PC-3 (cell line): ENCODE results near the gene JAZF1. TPM values are rescaled to one million over a fixed set of nuclear protein-coding genes. Genes with fewer than 3 reads are reported as not detected.

Experiments
- ATAC-seq: fragments of 200-7000 bp; cut with Tn5 transposase; 2 replicates; pipeline ENCODE4 v1.9.1; 2020; ENCODE audit warnings: mild to moderate bottlenecking, moderate library complexity
- BruUV-seq: library from RNA; stranded (reverse); fragments of 400-500 nt; replicated peaks from 2 replicates; lab custom pipeline; 2021; lab: Mats Ljungman, UMichigan
- CTCF ChIA-PET: fragments of 300-600 bp; sonication (Branson Sonifier 250); formaldehyde crosslinking; loops from one replicate; lab custom pipeline; 2022; ENCODE audit warnings: antibody characterized with exemption; lab: Charles Lee
- POLR2A ChIA-PET: fragments of 300-600 bp; sonication (Branson Sonifier 250); formaldehyde crosslinking; loops from one replicate; lab custom pipeline; 2022; ENCODE audit warnings: antibody characterized with exemption; ENCODE audit not compliant: unreplicated experiment; lab: Charles Lee
- DNase-seq: peaks from one replicate; pipeline ENCODE4 v3.0.0-alpha.2; 2015
- H2AFZ ChIP-seq: fragments of 300-600 bp; sonication (generic); 2 replicates; pipeline ENCODE4 v1.6.0; 2016; ENCODE audit warnings: antibody characterized with exemption, low read length
- H3F3A ChIP-seq: fragments of 300-600 bp; sonication (generic); one replicate; pipeline ENCODE4 v1.6.0; 2017; ENCODE audit warnings: antibody characterized with exemption, low read length, control low read depth, mild to moderate bottlenecking; ENCODE audit not compliant: unreplicated experiment
- H3K27ac ChIP-seq: fragments of 300-600 bp; sonication (generic); 2 replicates; pipeline ENCODE4 v1.5.1; 2016; ENCODE audit warnings: mild to moderate bottlenecking, low read length
- H3K27me3 ChIP-seq: fragments of 300-600 bp; sonication (generic); 2 replicates; pipeline ENCODE4 v1.6.1; 2016; ENCODE audit warnings: low read length, mixed read lengths
- H3K36me3 ChIP-seq: fragments of 300-600 bp; sonication (generic); 2 replicates; pipeline ENCODE4 v1.6.1; 2016; ENCODE audit warnings: low read depth, mixed run types, low read length, mixed read lengths
- H3K4me1 ChIP-seq: fragments of 300-600 bp; sonication (generic); 2 replicates; pipeline ENCODE4 v1.5.1; 2016; ENCODE audit warnings: low read length; ENCODE audit not compliant: insufficient read depth
- H3K4me2 ChIP-seq: fragments of 300-600 bp; sonication (generic); 2 replicates; pipeline ENCODE4 v1.6.0; 2016; ENCODE audit warnings: low read length
- H3K4me3 ChIP-seq: fragments of 300-600 bp; sonication (generic); 2 replicates; pipeline ENCODE4 v1.5.1; 2016; ENCODE audit warnings: mild to moderate bottlenecking, low read length, mixed read lengths
- H3K79me2 ChIP-seq: fragments of 300-600 bp; sonication (generic); 2 replicates; pipeline ENCODE4 v1.6.1; 2017; ENCODE audit warnings: low read length, mixed read lengths
- H3K9ac ChIP-seq: fragments of 300-600 bp; sonication (generic); 2 replicates; pipeline ENCODE4 v1.6.0; 2016; ENCODE audit warnings: mild to moderate bottlenecking, low read length
- H3K9me2 ChIP-seq: fragments of 300-600 bp; sonication (generic); replicated peaks from 2 replicates; pipeline ENCODE4 v1.6.1; 2016; ENCODE audit warnings: mixed run types, low read length, mixed read lengths
- H3K9me3 ChIP-seq: fragments of 300-600 bp; sonication (generic); 2 replicates; pipeline ENCODE4 v1.6.1; 2016; ENCODE audit warnings: low read length, mixed read lengths
- H4K20me1 ChIP-seq: fragments of 300-600 bp; sonication (generic); 2 replicates; pipeline ENCODE4 v1.6.1; 2016; ENCODE audit warnings: low read length, mixed read lengths
- EZH2 ChIP-seq: fragments of 300-600 bp; sonication (generic); IDR thresholded peaks from one replicate; pipeline ENCODE4 v1.6.1; 2017; ENCODE audit warnings: antibody characterized with exemption, mild to moderate bottlenecking, low read length; ENCODE audit not compliant: unreplicated experiment
- EZH2phosphoT487 ChIP-seq: fragments of 300-600 bp; sonication (generic); IDR thresholded peaks from 2 replicates; pipeline ENCODE4 v1.6.1; 2018; ENCODE audit warnings: mild to moderate bottlenecking, antibody characterized with exemption, low read length, borderline replicate concordance
- intact Hi-C: fragments of 100-400 bp; cut with micrococcal nuclease; formaldehyde crosslinking; loops from 2 replicates; pipeline ENCODE4 v1.9.0; 2023
- total RNA-seq: library from RNA; depleted of rRNA; stranded (reverse); fragments of >200 nt; gene quantifications from 2 replicates; pipeline ENCODE4 v1.2.3, GENCODE V29; 2014
- TF ChIP-seq, protein P1 (sequence below): fragments of 300-600 bp; sonication (generic); conservative IDR thresholded peaks from 2 replicates; pipeline ENCODE4 v1.5.1; 2017; ENCODE audit warnings: antibody characterized with exemption, low read depth, mild to moderate bottlenecking, low read length

JAZF1 gene
- total RNA-seq, 1 experiment from 2014 or later, result 2.3 TPM

GRCh38 chr7:28032738-28033380 is 147.7 kb downstream of the JAZF1 start:
- ChIA-PET POLR2A (no interaction called here), CTCF (interaction anchor here (0.8 kb wide), 1 partner anchor 61 kb away, joined by 3 read pairs; no protein-coding TSS in a partner anchor)
- Histone ChIP-seq H3K9me2 (no peaks in the 10 kb centered on the region), H3K79me2 (no peaks in the 10 kb centered on the region), H4K20me1 (no peaks in the 10 kb centered on the region), H3K9ac (no peak overlapping the region), H3K36me3 (no peaks in the 10 kb centered on the region), H3K27me3 (no peaks in the 10 kb centered on the region), H3F3A (peaks cover 6% of the 10 kb centered on the region), H2AFZ (no peak overlapping the region), H3K4me1 (peaks cover 36% of the 10 kb centered on the region), H3K27ac (no peak overlapping the region), H3K4me2 (no peak overlapping the region), H3K4me3 (no peak overlapping the region), H3K9me3 (no peaks in the 10 kb centered on the region)
- no TSS peak for BruUV-seq
- intact Hi-C loops, result no loop called here
- TF ChIP-seq, protein P1, sequence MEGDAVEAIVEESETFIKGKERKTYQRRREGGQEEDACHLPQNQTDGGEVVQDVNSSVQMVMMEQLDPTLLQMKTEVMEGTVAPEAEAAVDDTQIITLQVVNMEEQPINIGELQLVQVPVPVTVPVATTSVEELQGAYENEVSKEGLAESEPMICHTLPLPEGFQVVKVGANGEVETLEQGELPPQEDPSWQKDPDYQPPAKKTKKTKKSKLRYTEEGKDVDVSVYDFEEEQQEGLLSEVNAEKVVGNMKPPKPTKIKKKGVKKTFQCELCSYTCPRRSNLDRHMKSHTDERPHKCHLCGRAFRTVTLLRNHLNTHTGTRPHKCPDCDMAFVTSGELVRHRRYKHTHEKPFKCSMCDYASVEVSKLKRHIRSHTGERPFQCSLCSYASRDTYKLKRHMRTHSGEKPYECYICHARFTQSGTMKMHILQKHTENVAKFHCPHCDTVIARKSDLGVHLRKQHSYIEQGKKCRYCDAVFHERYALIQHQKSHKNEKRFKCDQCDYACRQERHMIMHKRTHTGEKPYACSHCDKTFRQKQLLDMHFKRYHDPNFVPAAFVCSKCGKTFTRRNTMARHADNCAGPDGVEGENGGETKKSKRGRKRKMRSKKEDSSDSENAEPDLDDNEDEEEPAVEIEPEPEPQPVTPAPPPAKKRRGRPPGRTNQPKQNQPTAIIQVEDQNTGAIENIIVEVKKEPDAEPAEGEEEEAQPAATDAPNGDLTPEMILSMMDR, result no peak
- TF ChIP-seq EZH2phosphoT487 (no peak), EZH2 (no peak)
- ATAC-seq, result no peak
- DNase-seq, result no peak

DNA sequence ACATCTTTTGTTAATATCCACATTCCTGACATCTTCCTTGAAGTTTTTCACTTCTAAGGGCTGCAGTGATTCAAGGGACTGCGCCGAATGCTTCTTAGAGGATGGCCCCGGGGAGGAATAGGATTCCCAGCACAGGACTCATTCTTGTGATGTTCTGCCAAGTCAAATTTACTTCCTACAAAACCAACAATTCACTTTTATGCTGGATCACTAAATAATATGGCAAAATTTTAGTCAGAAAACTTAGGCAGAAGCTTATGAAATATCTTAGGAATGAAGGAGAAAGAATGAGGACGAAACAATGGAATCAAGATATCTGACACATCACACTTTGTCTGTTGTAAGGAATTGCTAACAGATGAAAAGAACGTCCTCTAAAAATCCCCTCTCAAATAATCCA is 151.5 kb downstream of the JAZF1 start:
- Histone ChIP-seq H2AFZ (no peak overlapping the region), H3K36me3 (no peaks in the 10 kb centered on the region), H3K27ac (no peak overlapping the region), H3K9me3 (no peaks in the 10 kb centered on the region), H3K4me3 (no peak overlapping the region), H3K4me1 (peaks cover 2% of the 10 kb centered on the region), H3K27me3 (no peaks in the 10 kb centered on the region), H4K20me1 (no peaks in the 10 kb centered on the region), H3K79me2 (no peaks in the 10 kb centered on the region), H3K9me2 (no peaks in the 10 kb centered on the region), H3K4me2 (no peak overlapping the region), H3K9ac (no peak overlapping the region), H3F3A (no peaks in the 10 kb centered on the region)
- no TSS peak for BruUV-seq
- ChIA-PET CTCF (no interaction called here), POLR2A (no interaction called here)
- DNase-seq (no peak), ATAC-seq (no peak)
- TF ChIP-seq, protein P1, result no peak
- TF ChIP-seq EZH2phosphoT487, result no peak
- TF ChIP-seq EZH2, result no peak
- intact Hi-C loops, result no loop called here

- ATAC-seq (no peak), DNase-seq (no peak)
- H2AFZ ChIP-seq, result no peak overlapping the region
- CTCF ChIA-PET, result interaction anchor here (0.6 kb wide), 1 partner anchor 846 kb away, joined by 4 read pairs; no protein-coding TSS in a partner anchor
- no peaks in the 10 kb centered on the region for H3F3A ChIP-seq
- H3K27me3 ChIP-seq, result no peaks in the 10 kb centered on the region
- no peak for TF ChIP-seq EZH2
- TF ChIP-seq, protein P1, result no peak
- TF ChIP-seq EZH2phosphoT487, result no peak
- no peaks in the 10 kb centered on the region for H3K36me3 ChIP-seq
- no peak overlapping the region for H3K27ac ChIP-seq
- no peak overlapping the region for H3K9ac ChIP-seq
- H3K9me3 ChIP-seq, result no peaks in the 10 kb centered on the region
- no peaks in the 10 kb centered on the region for H3K79me2 ChIP-seq
- intact Hi-C loops, result no loop called here
- H3K4me3 ChIP-seq, result no peak overlapping the region
- H3K9me2 ChIP-seq, result no peaks in the 10 kb centered on the region
- no TSS peak for BruUV-seq
- POLR2A ChIA-PET, result no interaction called here
- no peaks in the 10 kb centered on the region for H3K4me1 ChIP-seq
- no peaks in the 10 kb centered on the region for H4K20me1 ChIP-seq
- no peak overlapping the region for H3K4me2 ChIP-seq
Observed at GRCh38 chr7:28028471-28028870, 152.1 kb downstream of the JAZF1 start.
